CD4-positive, alpha-beta T cell (primary cell): ENCODE measurements around the gene CRIM1. TPM values are rescaled to one million over a fixed set of nuclear protein-coding genes. Genes with fewer than 3 reads are reported as not detected.

Experiments
- ATAC-seq: fragments of 200-7000 bp; cut with Tn5 transposase; one replicate; pipeline ENCODE4 v1.10.0; 2022; ENCODE audit warnings: mild to moderate bottlenecking; ENCODE audit not compliant: poor library complexity
- CTCF ChIA-PET: fragments of 350-600 bp; sonication (Branson Sonifier 250); formaldehyde crosslinking; loops from one replicate; lab custom pipeline; 2021; ENCODE audit warnings: antibody characterized with exemption, inconsistent platforms; lab: Charles Lee
- POLR2A ChIA-PET: fragments of 350-600 bp; sonication (Branson Sonifier 250); formaldehyde crosslinking; loops from one replicate; lab custom pipeline; 2021; ENCODE audit warnings: antibody characterized with exemption, inconsistent platforms; lab: Charles Lee
- DNase-seq, 14 experiments: peaks; one replicate each; pipeline ENCODE4 v3.0.0-alpha.2; 2013 to 2020; ENCODE audit warnings: mixed read lengths in 2 of 14
- H3K27ac ChIP-seq, 2 donors: one replicate each; pipeline versions ENCODE4 v1.5.1 to v1.7.0; 2013; ENCODE audit warnings: low read length in 2 of 2, low read depth in 1 of 2, mild to moderate bottlenecking in 1 of 2
- H3K27me3 ChIP-seq, 2 experiments: 1 replicate in 1 of 2; 2 replicates in 1 of 2; pipeline versions ENCODE4 v1.6.1 to v1.7.0; 2013; ENCODE audit warnings: low read length in 2 of 2, control low read depth in 1 of 2, mild to moderate bottlenecking in 1 of 2, moderate library complexity in 1 of 2; ENCODE audit not compliant: insufficient read depth in 2 of 2, control insufficient read depth in 1 of 2
- H3K36me3 ChIP-seq: one replicate; pipeline ENCODE4 v1.6.1; 2013; ENCODE audit warnings: low read length, control low read depth; ENCODE audit not compliant: insufficient read depth
- H3K4me1 ChIP-seq: one replicate; pipeline ENCODE4 v1.6.1; 2013; ENCODE audit warnings: low read length, control low read depth; ENCODE audit not compliant: insufficient read depth
- H3K4me3 ChIP-seq: one replicate; pipeline ENCODE4 v1.5.1; 2013; ENCODE audit warnings: mild to moderate bottlenecking, low read length, moderate library complexity
- H3K9me3 ChIP-seq, 2 experiments: 1 replicate in 1 of 2; 2 replicates in 1 of 2; pipeline versions ENCODE4 v1.6.1 to v1.7.0; 2013; ENCODE audit warnings: low read length in 2 of 2, mild to moderate bottlenecking in 2 of 2, control low read depth in 1 of 2, moderate library complexity in 1 of 2; ENCODE audit not compliant: control insufficient read depth in 1 of 2, insufficient read depth in 1 of 2
- H3K27ac Mint-ChIP-seq: one replicate; pipeline ENCODE4 v1.8.0; 2020; ENCODE audit warnings: mixed read lengths
- H3K27me3 Mint-ChIP-seq: one replicate; pipeline ENCODE4 v1.8.0; 2021; ENCODE audit warnings: mixed read lengths
- H3K36me3 Mint-ChIP-seq: one replicate; pipeline ENCODE4 v1.8.0; 2021; ENCODE audit warnings: low read depth, mixed read lengths
- H3K4me1 Mint-ChIP-seq: one replicate; pipeline ENCODE4 v1.8.0; 2021; ENCODE audit warnings: low read depth, mixed read lengths
- H3K4me3 Mint-ChIP-seq: one replicate; pipeline ENCODE4 v1.8.0; 2020; ENCODE audit warnings: mild to moderate bottlenecking, mixed read lengths
- H3K9me3 Mint-ChIP-seq: one replicate; pipeline ENCODE4 v1.8.0; 2020; ENCODE audit warnings: mixed read lengths
- CTCF ChIP-seq: fragments of 200-600 bp; IDR thresholded peaks from one replicate; pipeline ENCODE4 v1.8.0; 2022; ENCODE audit warnings: antibody characterized with exemption, mild to moderate bottlenecking
- intact Hi-C, 2 experiments: fragments of 100-400 bp; cut with DNase I in 1 of 2; cut with micrococcal nuclease in 1 of 2; formaldehyde crosslinking; loops; one replicate each; pipeline versions ENCODE4 v1.15.1 to v1.9.0; 2023 to 2025; cut with DNase I, micrococcal nuclease
- total RNA-seq, 174 experiments: library from RNA in 2 of 174; stranded (reverse) in 2 of 174; gene quantifications; one replicate each; pipeline ENCODE4 v1.2.3 and lab custom pipeline; 2021 to 2026

CRIM1 gene
- total RNA-seq, 2 experiments from 2014 or later = 1.1 to 1.7 TPM

GRCh38 chr2:36354811-36355150, 797 bp upstream of the CRIM1 start:
- no peaks in the 10 kb centered on the region for H3K36me3 ChIP-seq
- CTCF ChIA-PET = no interaction called here
- no peaks in the 10 kb centered on the region for H3K36me3 Mint-ChIP-seq
- DNase-seq = no peak
- peaks cover 16 to 32% of the 10 kb centered on the region in 2 experiments for H3K27me3 ChIP-seq
- peak overlapping the region; percentile 17 for H3K4me3 ChIP-seq
- H3K27ac ChIP-seq = no peak overlapping the region
- intact Hi-C loops = loop anchor here (5.0 to 10.0 kb wide), 4 partner anchors 150 to 433 kb away; no protein-coding TSS in a partner anchor
- H3K4me3 Mint-ChIP-seq = peak overlapping the region; percentile 87
- ATAC-seq = no peak
- TF ChIP-seq CTCF = no peak
- H3K4me1 Mint-ChIP-seq = peaks cover 31% of the 10 kb centered on the region
- peaks cover 25% of the 10 kb centered on the region for H3K4me1 ChIP-seq
- H3K9me3 ChIP-seq = no peaks in the 10 kb centered on the region
- H3K27me3 Mint-ChIP-seq = peaks cover 36% of the 10 kb centered on the region
- H3K27ac Mint-ChIP-seq = no peak overlapping the region
- no peaks in the 10 kb centered on the region for H3K9me3 Mint-ChIP-seq
- POLR2A ChIA-PET = no interaction called here

- Histone ChIP-seq H3K4me1 (peaks cover 25% of the 10 kb centered on the region), H3K27ac (no peak overlapping the region), H3K36me3 (no peaks in the 10 kb centered on the region), H3K27me3 (peaks cover 19 to 37% of the 10 kb centered on the region in 2 experiments), H3K9me3 (no peaks in the 10 kb centered on the region), H3K4me3 (peak overlapping the region; percentile 58)
- intact Hi-C loops = loop anchor here (10.0 kb wide), 3 partner anchors 149 to 381 kb away; no protein-coding TSS in a partner anchor
- no peak for DNase-seq
- peak; percentile 50 for ATAC-seq
- Mint-ChIP-seq H3K27ac (no peak overlapping the region), H3K36me3 (no peaks in the 10 kb centered on the region), H3K4me3 (no peak overlapping the region), H3K4me1 (peaks cover 31% of the 10 kb centered on the region), H3K9me3 (no peaks in the 10 kb centered on the region), H3K27me3 (peaks cover 46% of the 10 kb centered on the region)
- no peak for TF ChIP-seq CTCF
- ChIA-PET CTCF (interaction anchor here (0.5 kb wide), 1 partner anchor 140 kb away, joined by 5 read pairs; no protein-coding TSS in a partner anchor), POLR2A (no interaction called here)
These were observed 316 bp downstream of the CRIM1 start for GRCh38 chr2:36355890-36356297.

- CTCF ChIA-PET = no interaction called here
- TF ChIP-seq CTCF = no peak
- DNase-seq (peak in 9 of 14 experiments; percentile 3 to 56 (median 25)), ATAC-seq (peak; percentile 17)
- Histone ChIP-seq H3K9me3 (no peaks in the 10 kb centered on the region), H3K4me3 (peak overlapping the region; percentile 58), H3K27me3 (peaks cover 19 to 40% of the 10 kb centered on the region in 2 experiments), H3K27ac (no peak overlapping the region), H3K36me3 (no peaks in the 10 kb centered on the region), H3K4me1 (peaks cover 25% of the 10 kb centered on the region)
- Mint-ChIP-seq H3K4me3 (peak overlapping the region; percentile 52), H3K27me3 (peaks cover 51% of the 10 kb centered on the region), H3K9me3 (no peaks in the 10 kb centered on the region), H3K4me1 (peaks cover 31% of the 10 kb centered on the region), H3K36me3 (no peaks in the 10 kb centered on the region), H3K27ac (no peak overlapping the region)
- intact Hi-C loops = loop anchor here (10.0 kb wide), 3 partner anchors 148 to 382 kb away; no protein-coding TSS in a partner anchor
- POLR2A ChIA-PET = no interaction called here
These were observed 866 bp downstream of the CRIM1 start for GRCh38 chr2:36356298-36356989.
